ENCODE results near the gene RALGAPA2.

DNA sequence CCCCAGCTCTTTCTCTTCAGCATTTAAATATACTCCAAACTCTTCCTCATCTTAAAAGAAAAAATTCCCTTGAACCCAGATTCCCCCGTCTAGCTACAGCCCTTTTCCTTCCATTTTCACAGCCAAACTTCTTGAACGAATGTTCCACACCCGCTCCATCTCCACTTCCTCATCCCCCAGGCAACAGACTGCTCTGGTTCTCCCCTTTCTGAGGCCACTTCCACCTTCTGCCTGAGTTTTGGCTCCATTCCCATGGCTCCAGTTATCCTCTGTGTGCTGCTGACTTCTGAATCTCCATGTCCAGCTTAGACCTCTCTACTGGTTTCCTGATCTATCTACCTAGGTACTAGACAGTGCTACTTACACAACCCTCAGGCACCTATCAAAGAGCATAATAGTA lies 106.4 kb downstream of the RALGAPA2 start:
- TF ChIP-seq, protein P1, sequence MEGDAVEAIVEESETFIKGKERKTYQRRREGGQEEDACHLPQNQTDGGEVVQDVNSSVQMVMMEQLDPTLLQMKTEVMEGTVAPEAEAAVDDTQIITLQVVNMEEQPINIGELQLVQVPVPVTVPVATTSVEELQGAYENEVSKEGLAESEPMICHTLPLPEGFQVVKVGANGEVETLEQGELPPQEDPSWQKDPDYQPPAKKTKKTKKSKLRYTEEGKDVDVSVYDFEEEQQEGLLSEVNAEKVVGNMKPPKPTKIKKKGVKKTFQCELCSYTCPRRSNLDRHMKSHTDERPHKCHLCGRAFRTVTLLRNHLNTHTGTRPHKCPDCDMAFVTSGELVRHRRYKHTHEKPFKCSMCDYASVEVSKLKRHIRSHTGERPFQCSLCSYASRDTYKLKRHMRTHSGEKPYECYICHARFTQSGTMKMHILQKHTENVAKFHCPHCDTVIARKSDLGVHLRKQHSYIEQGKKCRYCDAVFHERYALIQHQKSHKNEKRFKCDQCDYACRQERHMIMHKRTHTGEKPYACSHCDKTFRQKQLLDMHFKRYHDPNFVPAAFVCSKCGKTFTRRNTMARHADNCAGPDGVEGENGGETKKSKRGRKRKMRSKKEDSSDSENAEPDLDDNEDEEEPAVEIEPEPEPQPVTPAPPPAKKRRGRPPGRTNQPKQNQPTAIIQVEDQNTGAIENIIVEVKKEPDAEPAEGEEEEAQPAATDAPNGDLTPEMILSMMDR (conservative IDR thresholded peaks at IDR 0.05; ENCODE audit: low read depth in 2 of 2): no peak
- TF ChIP-seq EZH2 (IDR thresholded peaks at IDR 0.05; ENCODE audit: low read depth, unreplicated experiment) (no peak), EZH2phosphoT487 (IDR thresholded peaks at IDR 0.05; ENCODE audit: unreplicated experiment) (no peak), POLR2AphosphoS5 (IDR thresholded peaks at IDR 0.05; ENCODE audit: low read depth) (no peak), CREB1 (CRISPR knock-in tag; IDR thresholded peaks at IDR 0.05; ENCODE audit: low read depth) (no peak), JUNB (IDR thresholded peaks at IDR 0.05; ENCODE audit: unreplicated experiment) (no peak), ZNF114 (CRISPR knock-in tag; IDR thresholded peaks at IDR 0.05) (no peak), NANOG (IDR thresholded peaks at IDR 0.05; ENCODE audit: borderline replicate concordance) (no peak)
- TF ChIP-seq, protein P2, sequence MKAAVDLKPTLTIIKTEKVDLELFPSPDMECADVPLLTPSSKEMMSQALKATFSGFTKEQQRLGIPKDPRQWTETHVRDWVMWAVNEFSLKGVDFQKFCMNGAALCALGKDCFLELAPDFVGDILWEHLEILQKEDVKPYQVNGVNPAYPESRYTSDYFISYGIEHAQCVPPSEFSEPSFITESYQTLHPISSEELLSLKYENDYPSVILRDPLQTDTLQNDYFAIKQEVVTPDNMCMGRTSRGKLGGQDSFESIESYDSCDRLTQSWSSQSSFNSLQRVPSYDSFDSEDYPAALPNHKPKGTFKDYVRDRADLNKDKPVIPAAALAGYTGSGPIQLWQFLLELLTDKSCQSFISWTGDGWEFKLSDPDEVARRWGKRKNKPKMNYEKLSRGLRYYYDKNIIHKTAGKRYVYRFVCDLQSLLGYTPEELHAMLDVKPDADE (IDR thresholded peaks at IDR 0.05): no peak
- TF ChIP-seq, protein P3, sequence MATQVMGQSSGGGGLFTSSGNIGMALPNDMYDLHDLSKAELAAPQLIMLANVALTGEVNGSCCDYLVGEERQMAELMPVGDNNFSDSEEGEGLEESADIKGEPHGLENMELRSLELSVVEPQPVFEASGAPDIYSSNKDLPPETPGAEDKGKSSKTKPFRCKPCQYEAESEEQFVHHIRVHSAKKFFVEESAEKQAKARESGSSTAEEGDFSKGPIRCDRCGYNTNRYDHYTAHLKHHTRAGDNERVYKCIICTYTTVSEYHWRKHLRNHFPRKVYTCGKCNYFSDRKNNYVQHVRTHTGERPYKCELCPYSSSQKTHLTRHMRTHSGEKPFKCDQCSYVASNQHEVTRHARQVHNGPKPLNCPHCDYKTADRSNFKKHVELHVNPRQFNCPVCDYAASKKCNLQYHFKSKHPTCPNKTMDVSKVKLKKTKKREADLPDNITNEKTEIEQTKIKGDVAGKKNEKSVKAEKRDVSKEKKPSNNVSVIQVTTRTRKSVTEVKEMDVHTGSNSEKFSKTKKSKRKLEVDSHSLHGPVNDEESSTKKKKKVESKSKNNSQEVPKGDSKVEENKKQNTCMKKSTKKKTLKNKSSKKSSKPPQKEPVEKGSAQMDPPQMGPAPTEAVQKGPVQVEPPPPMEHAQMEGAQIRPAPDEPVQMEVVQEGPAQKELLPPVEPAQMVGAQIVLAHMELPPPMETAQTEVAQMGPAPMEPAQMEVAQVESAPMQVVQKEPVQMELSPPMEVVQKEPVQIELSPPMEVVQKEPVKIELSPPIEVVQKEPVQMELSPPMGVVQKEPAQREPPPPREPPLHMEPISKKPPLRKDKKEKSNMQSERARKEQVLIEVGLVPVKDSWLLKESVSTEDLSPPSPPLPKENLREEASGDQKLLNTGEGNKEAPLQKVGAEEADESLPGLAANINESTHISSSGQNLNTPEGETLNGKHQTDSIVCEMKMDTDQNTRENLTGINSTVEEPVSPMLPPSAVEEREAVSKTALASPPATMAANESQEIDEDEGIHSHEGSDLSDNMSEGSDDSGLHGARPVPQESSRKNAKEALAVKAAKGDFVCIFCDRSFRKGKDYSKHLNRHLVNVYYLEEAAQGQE (IDR thresholded peaks at IDR 0.05; ENCODE audit: unreplicated experiment): no peak
